Measurements from ENCODE around the gene ADAMTS4.

DNA sequence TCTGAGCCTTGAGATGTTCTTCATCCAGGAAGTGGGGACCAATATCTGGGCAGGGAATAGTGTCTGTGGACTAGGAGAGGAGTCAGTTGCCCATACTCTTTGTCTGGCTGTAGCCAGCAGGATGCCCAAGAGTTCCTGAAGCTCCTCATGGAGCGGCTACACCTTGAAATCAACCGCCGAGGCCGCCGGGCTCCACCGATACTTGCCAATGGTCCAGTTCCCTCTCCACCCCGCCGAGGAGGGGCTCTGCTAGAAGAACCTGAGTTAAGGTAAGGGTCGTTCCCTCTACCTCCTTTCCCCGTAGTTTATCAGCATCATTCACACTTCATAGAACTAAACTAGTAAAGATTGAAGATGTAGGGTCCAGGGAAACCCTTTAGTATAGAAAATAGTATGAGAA is 36.0 kb downstream of the ADAMTS4 start:
- TF ChIP-seq CTCF (IDR thresholded peaks at IDR 0.05; ENCODE audit: low read depth, low read length) = no peak
- no peak for TF ChIP-seq EZH2phosphoT487 (IDR thresholded peaks at IDR 0.05; ENCODE audit: low read depth)

Data from OCI-LY3 (cell line).